ENCODE results near the gene TTLL13.

Gene TTLL13

GRCh38 chr15:90249203-90249863 is at the start of gene TTLL13:
TSS of gene TTLL13 (plus strand) at chr15:90249556. CDS start at chr15:90250631, 1,075 bp downstream.
- peak; percentile 84 to 96 for DNase-seq

GRCh38 chr15:90200534-90201129 is 48.7 kb upstream of the TTLL13 start:
- DNase-seq: no peak

- DNase-seq: peak; percentile 76 to 80
These were observed 48.0 kb upstream of the TTLL13 start, which contains the start of gene SEMA4B for GRCh38 chr15:90201130-90201943. TSS of gene SEMA4B (plus strand) at chr15:90201330. CDS start at chr15:90201579, 249 bp downstream.

- DNase-seq: no peak
These were observed 47.4 kb upstream of the TTLL13 start for GRCh38 chr15:90201944-90202375.

GRCh38 chr15:90202929-90203328 is 46.4 kb upstream of the TTLL13 start:
- DNase-seq: no peak

- no peak for DNase-seq
These were observed 45.9 kb upstream of the TTLL13 start for GRCh38 chr15:90203473-90203872.

- no peak for DNase-seq
These were observed 45.4 kb upstream of the TTLL13 start for GRCh38 chr15:90203922-90204321.

GRCh38 chr15:90205050-90205848 is 44.1 kb upstream of the TTLL13 start:
- no peak for DNase-seq

- DNase-seq: no peak
These were observed 43.5 kb upstream of the TTLL13 start for GRCh38 chr15:90205886-90206285.

GRCh38 chr15:90207252-90207651 is 42.1 kb upstream of the TTLL13 start:
- DNase-seq: no peak

- DNase-seq: no peak
These were observed 41.0 kb upstream of the TTLL13 start for GRCh38 chr15:90208356-90208755.

- DNase-seq: no peak
These were observed 39.8 kb upstream of the TTLL13 start for GRCh38 chr15:90209591-90209990.

GRCh38 chr15:90210593-90210992 is 38.8 kb upstream of the TTLL13 start:
- no peak for DNase-seq

- DNase-seq: no peak
These were observed 38.3 kb upstream of the TTLL13 start for GRCh38 chr15:90211009-90211408.

GRCh38 chr15:90211440-90212143 is 37.8 kb upstream of the TTLL13 start:
- DNase-seq: no peak

GRCh38 chr15:90212221-90213098 is 36.9 kb upstream of the TTLL13 start:
- no peak for DNase-seq

GRCh38 chr15:90213122-90213817 is 36.1 kb upstream of the TTLL13 start:
- DNase-seq: no peak

- no peak for DNase-seq
These were observed 35.5 kb upstream of the TTLL13 start for GRCh38 chr15:90213818-90214204.

GRCh38 chr15:90214553-90215196 is 34.7 kb upstream of the TTLL13 start:
- no peak for DNase-seq
